Testis (tissue), 2 donors: ENCODE data around the gene TBL1X.

ENCODE experiments used
- CTCF ChIP-seq, 3 experiments: fragments of 450-650 bp in 2 of 3; fragments of 200-600 bp in 1 of 3; sonication (generic) in 1 of 3; IDR thresholded peaks; one replicate each; pipeline ENCODE4 v1.5.1; 2016 to 2019; ENCODE audit warnings: antibody characterized with exemption in 3 of 3, mild to moderate bottlenecking in 2 of 3, moderate library complexity in 1 of 3
- POLR2A ChIP-seq: fragments of 450-650 bp; IDR thresholded peaks from one replicate; pipeline ENCODE4 v1.6.1; 2017; ENCODE audit warnings: antibody characterized with exemption, mild to moderate bottlenecking, moderate library complexity

GRCh38 chrX:9473708-9474107, 8.8 kb downstream of the TBL1X start:
- no peak for TF ChIP-seq CTCF (IDR thresholded peaks at IDR 0.05)
- TF ChIP-seq POLR2A, result no peak
